HG03139 (cell line): ENCODE data around the gene KANSL1.

ENCODE experiments used
- ATAC-seq: cut with Tn5 transposase; IDR thresholded peaks from one replicate; pipeline ENCODE4 v1.9.1; 2021; ENCODE audit not compliant: unreplicated experiment

KANSL1 gene

GRCh38 chr17:46086821-46087220 is 106.4 kb downstream of the KANSL1 start:
- ATAC-seq, result no peak

GRCh38 chr17:46085522-46085921 is 107.7 kb downstream of the KANSL1 start:
- ATAC-seq, result no peak

- no peak for ATAC-seq
These were observed 111.0 kb downstream of the KANSL1 start for GRCh38 chr17:46082257-46082656.

GRCh38 chr17:46081018-46081320 is 112.3 kb downstream of the KANSL1 start:
- no peak for ATAC-seq

- ATAC-seq, result no peak
These were observed 112.9 kb downstream of the KANSL1 start for GRCh38 chr17:46080118-46081017.

GRCh38 chr17:46078675-46079074 is 114.6 kb downstream of the KANSL1 start:
- ATAC-seq, result no peak

GRCh38 chr17:46074540-46074939 is 118.7 kb downstream of the KANSL1 start:
- no peak for ATAC-seq

- ATAC-seq, result no peak
These were observed 120.2 kb downstream of the KANSL1 start for GRCh38 chr17:46072998-46073397.

- no peak for ATAC-seq
These were observed 121.4 kb downstream of the KANSL1 start for GRCh38 chr17:46071796-46072195.

- ATAC-seq, result no peak
These were observed 128.8 kb downstream of the KANSL1 start for GRCh38 chr17:46064460-46064859.

GRCh38 chr17:46063241-46063640 is 130.0 kb downstream of the KANSL1 start:
- ATAC-seq, result no peak

- ATAC-seq, result no peak
These were observed 131.8 kb downstream of the KANSL1 start for GRCh38 chr17:46061435-46061834.

- no peak for ATAC-seq
These were observed 132.8 kb downstream of the KANSL1 start for GRCh38 chr17:46060461-46060860.

GRCh38 chr17:46059486-46059885 is 133.7 kb downstream of the KANSL1 start:
- ATAC-seq, result no peak

GRCh38 chr17:46057366-46057765 is 135.9 kb downstream of the KANSL1 start:
- no peak for ATAC-seq

- ATAC-seq, result no peak
These were observed 136.4 kb downstream of the KANSL1 start for GRCh38 chr17:46056800-46057304.

- ATAC-seq, result no peak
These were observed 139.2 kb downstream of the KANSL1 start for GRCh38 chr17:46053911-46054534.

- ATAC-seq, result no peak
These were observed 143.6 kb downstream of the KANSL1 start for GRCh38 chr17:46049656-46050055.

- ATAC-seq, result no peak
These were observed 145.4 kb downstream of the KANSL1 start for GRCh38 chr17:46047856-46048255.

- ATAC-seq, result no peak
These were observed 145.8 kb downstream of the KANSL1 start for GRCh38 chr17:46047398-46047797.

- ATAC-seq, result no peak
These were observed 146.3 kb downstream of the KANSL1 start for GRCh38 chr17:46046957-46047356.

- no peak for ATAC-seq
These were observed 147.6 kb downstream of the KANSL1 start for GRCh38 chr17:46045639-46046038.
